ENCODE results near the gene PXT1. TPM values are rescaled to one million over a fixed set of nuclear protein-coding genes. Genes with fewer than 3 reads are reported as not detected.

The PXT1 gene
- total and polyA plus RNA-seq, 9 of the 15 experiments (the other 6 are each of a cell fraction or from before 2014, with no cell fraction given) = 0.09 to 0.11 (median 0.10) TPM; not detected in 5

DNA sequence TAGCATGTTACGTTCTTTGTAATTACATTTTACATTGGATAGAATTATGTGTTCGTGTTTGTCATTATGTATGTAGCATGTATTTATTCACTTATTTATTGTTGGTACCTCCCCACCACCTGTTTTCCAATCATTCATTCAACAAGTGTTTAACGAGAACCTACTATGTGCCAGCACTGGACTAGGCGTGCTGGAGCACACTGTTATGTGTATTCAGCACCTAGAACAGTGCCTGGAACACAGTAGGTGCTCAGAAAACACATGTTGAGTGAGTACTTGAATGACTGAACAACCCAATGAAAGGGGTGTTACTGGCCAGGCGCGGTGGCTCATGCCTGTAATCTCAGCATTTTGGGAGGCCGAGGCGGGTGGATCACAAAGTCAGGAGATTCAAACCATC, 66.5 kb downstream of the PXT1 start (continued):
- TF ChIP-seq ZNF436 (CRISPR knock-in tag; IDR thresholded peaks at IDR 0.05) (no peak), ZKSCAN1 (IDR thresholded peaks at IDR 0.05; ENCODE audit: low read depth, low read length) (peak; percentile 88), MBD1 (CRISPR knock-in tag; IDR thresholded peaks at IDR 0.05) (no peak), SAP30 (IDR thresholded peaks at IDR 0.05; ENCODE audit: borderline replicate concordance, insufficient read depth, low read depth, low read length, poor library complexity, severe bottlenecking) (no peak), POLR2H (tag; IDR thresholded peaks at IDR 0.05; ENCODE audit: low read depth) (no peak), ATF1 (CRISPR knock-in tag; IDR thresholded peaks at IDR 0.05) (no peak), ATF1 (tag; IDR thresholded peaks at IDR 0.05) (no peak), ZNF12 (CRISPR knock-in tag; IDR thresholded peaks at IDR 0.05) (no peak), ZNF140 (CRISPR knock-in tag; IDR thresholded peaks at IDR 0.05) (no peak)
- TF ChIP-seq, protein P1, sequence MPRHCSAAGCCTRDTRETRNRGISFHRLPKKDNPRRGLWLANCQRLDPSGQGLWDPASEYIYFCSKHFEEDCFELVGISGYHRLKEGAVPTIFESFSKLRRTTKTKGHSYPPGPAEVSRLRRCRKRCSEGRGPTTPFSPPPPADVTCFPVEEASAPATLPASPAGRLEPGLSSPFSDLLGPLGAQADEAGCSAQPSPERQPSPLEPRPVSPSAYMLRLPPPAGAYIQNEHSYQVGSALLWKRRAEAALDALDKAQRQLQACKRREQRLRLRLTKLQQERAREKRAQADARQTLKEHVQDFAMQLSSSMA (CRISPR knock-in tag; IDR thresholded peaks at IDR 0.05) = no peak
- TF ChIP-seq, protein P2, sequence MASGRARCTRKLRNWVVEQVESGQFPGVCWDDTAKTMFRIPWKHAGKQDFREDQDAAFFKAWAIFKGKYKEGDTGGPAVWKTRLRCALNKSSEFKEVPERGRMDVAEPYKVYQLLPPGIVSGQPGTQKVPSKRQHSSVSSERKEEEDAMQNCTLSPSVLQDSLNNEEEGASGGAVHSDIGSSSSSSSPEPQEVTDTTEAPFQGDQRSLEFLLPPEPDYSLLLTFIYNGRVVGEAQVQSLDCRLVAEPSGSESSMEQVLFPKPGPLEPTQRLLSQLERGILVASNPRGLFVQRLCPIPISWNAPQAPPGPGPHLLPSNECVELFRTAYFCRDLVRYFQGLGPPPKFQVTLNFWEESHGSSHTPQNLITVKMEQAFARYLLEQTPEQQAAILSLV (tag; IDR thresholded peaks at IDR 0.05) = no peak
- TF ChIP-seq, protein P3, sequence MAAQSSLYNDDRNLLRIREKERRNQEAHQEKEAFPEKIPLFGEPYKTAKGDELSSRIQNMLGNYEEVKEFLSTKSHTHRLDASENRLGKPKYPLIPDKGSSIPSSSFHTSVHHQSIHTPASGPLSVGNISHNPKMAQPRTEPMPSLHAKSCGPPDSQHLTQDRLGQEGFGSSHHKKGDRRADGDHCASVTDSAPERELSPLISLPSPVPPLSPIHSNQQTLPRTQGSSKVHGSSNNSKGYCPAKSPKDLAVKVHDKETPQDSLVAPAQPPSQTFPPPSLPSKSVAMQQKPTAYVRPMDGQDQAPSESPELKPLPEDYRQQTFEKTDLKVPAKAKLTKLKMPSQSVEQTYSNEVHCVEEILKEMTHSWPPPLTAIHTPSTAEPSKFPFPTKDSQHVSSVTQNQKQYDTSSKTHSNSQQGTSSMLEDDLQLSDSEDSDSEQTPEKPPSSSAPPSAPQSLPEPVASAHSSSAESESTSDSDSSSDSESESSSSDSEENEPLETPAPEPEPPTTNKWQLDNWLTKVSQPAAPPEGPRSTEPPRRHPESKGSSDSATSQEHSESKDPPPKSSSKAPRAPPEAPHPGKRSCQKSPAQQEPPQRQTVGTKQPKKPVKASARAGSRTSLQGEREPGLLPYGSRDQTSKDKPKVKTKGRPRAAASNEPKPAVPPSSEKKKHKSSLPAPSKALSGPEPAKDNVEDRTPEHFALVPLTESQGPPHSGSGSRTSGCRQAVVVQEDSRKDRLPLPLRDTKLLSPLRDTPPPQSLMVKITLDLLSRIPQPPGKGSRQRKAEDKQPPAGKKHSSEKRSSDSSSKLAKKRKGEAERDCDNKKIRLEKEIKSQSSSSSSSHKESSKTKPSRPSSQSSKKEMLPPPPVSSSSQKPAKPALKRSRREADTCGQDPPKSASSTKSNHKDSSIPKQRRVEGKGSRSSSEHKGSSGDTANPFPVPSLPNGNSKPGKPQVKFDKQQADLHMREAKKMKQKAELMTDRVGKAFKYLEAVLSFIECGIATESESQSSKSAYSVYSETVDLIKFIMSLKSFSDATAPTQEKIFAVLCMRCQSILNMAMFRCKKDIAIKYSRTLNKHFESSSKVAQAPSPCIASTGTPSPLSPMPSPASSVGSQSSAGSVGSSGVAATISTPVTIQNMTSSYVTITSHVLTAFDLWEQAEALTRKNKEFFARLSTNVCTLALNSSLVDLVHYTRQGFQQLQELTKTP (IDR thresholded peaks at IDR 0.05; ENCODE audit: low read depth in 1 of 2, partially characterized antibody in 2 of 2) = no peak
